ENCODE measurements around the gene ERCC4.

ERCC4 gene

GRCh38 chr16:13913374-13914292 is 6.3 kb upstream of the ERCC4 start:
- Histone ChIP-seq H3K9me3 (ENCODE audit: insufficient read depth, low read length) (no peaks in the 10 kb centered on the region), H3K27me3 (ENCODE audit: low read depth, low read length) (peaks cover 44% of the 10 kb centered on the region), H3K4me3 (ENCODE audit: low read length) (no peak overlapping the region), H3K9ac (ENCODE audit: low read length) (no peak overlapping the region), H3K4me2 (ENCODE audit: low read length) (no peak overlapping the region), H3K27ac (ENCODE audit: low read length) (no peak overlapping the region), H4K20me1 (ENCODE audit: insufficient read depth, low read length) (no peaks in the 10 kb centered on the region), H2AFZ (ENCODE audit: low read depth, low read length) (no peak overlapping the region), H3K79me2 (ENCODE audit: low read length) (no peaks in the 10 kb centered on the region), H3K36me3 (replicated peaks; ENCODE audit: low read depth, low read length) (no peaks in the 10 kb centered on the region), H3K4me1 (ENCODE audit: low read length) (peaks cover 4% of the 10 kb centered on the region)
- TF ChIP-seq CTCF (IDR thresholded peaks at IDR 0.05; ENCODE audit: low read depth, low read length), result no peak
- no peak for TF ChIP-seq EZH2phosphoT487 (IDR thresholded peaks at IDR 0.05; ENCODE audit: low read depth)

DNA sequence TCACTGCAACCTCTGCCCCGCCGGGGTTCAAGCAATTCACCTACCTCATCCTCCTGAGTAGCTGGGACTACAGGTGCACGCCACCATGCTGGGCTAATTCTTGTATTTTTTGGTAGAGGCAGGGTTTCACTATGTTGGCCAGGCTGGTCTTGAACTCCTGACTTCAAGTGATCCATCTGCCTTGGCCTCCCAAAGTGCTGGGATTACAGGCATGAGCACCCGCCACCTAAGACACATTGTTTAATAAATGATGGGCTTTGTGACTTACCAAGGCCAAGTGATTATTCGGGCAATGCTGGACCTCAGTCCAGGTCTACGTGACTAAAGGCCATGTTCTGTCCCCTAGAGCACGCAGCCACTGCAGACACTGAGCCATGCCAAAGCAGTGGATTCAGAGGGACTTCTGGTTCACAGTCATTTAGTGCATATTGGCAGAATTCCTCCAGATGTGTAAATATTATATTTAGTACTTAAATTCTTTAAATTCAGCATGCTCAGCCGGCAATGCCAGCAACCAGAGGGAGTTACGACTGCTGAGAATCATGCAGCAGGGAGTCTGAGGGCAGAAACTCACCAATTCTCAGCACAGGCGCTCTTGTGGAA is 4.8 kb upstream of the ERCC4 start:
- H3K9ac ChIP-seq (ENCODE audit: low read length), result no peak overlapping the region
- no peak overlapping the region for H3K27ac ChIP-seq (ENCODE audit: low read length)
- H3K9me3 ChIP-seq (ENCODE audit: insufficient read depth, low read length), result no peaks in the 10 kb centered on the region
- no peak overlapping the region for H3K4me3 ChIP-seq (ENCODE audit: low read length)
- H3K79me2 ChIP-seq (ENCODE audit: low read length), result no peaks in the 10 kb centered on the region; the same call in 1 of the 2 replicates
- H3K4me1 ChIP-seq (ENCODE audit: low read length), result peaks cover 9% of the 10 kb centered on the region
- no peaks in the 10 kb centered on the region for H3K36me3 ChIP-seq (replicated peaks; ENCODE audit: low read depth, low read length)
- no peak overlapping the region for H2AFZ ChIP-seq (ENCODE audit: low read depth, low read length)
- no peak overlapping the region for H3K4me2 ChIP-seq (ENCODE audit: low read length)
- H4K20me1 ChIP-seq (ENCODE audit: insufficient read depth, low read length), result no peaks in the 10 kb centered on the region
- TF ChIP-seq EZH2phosphoT487 (IDR thresholded peaks at IDR 0.05; ENCODE audit: low read depth) (no peak), CTCF (IDR thresholded peaks at IDR 0.05; ENCODE audit: low read depth, low read length) (no peak)
- peaks cover 33% of the 10 kb centered on the region for H3K27me3 ChIP-seq (ENCODE audit: low read depth, low read length)

DNA sequence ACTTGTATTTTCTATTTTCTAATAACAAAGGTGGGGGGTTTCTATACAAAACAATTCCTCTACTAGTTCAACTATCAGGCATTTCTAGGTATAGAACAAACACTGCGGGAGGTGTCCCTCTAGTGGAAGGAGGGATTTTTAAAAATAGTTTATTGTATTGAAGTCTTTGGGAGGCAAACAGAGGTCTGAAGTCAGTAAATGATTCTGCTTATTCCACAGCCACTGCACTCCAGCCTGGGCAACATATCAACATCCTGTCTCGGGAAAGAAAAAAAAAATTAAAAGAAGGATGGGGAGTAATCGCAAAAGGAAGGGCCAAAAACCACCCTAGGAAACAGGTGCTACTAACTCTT is 648 bp upstream of the ERCC4 start:
- Histone ChIP-seq H3K4me3 (ENCODE audit: low read length) (peak overlapping the region; percentile 94), H3K9me3 (ENCODE audit: insufficient read depth, low read length) (no peaks in the 10 kb centered on the region), H3K27ac (ENCODE audit: low read length) (no peak overlapping the region), H3K4me2 (ENCODE audit: low read length) (peak overlapping the region; percentile 94), H4K20me1 (ENCODE audit: insufficient read depth, low read length) (no peaks in the 10 kb centered on the region), H3K27me3 (ENCODE audit: low read depth, low read length) (peaks cover 17% of the 10 kb centered on the region), H3K4me1 (ENCODE audit: low read length) (peaks cover 21% of the 10 kb centered on the region), H3K79me2 (ENCODE audit: low read length) (peaks cover 10% of the 10 kb centered on the region), H3K36me3 (replicated peaks; ENCODE audit: low read depth, low read length) (peaks cover 4% of the 10 kb centered on the region), H2AFZ (ENCODE audit: low read depth, low read length) (peak overlapping the region; percentile 97), H3K9ac (ENCODE audit: low read length) (peak overlapping the region; percentile 70)
- TF ChIP-seq CTCF (IDR thresholded peaks at IDR 0.05; ENCODE audit: low read depth, low read length) (no peak), EZH2phosphoT487 (IDR thresholded peaks at IDR 0.05; ENCODE audit: low read depth) (no peak)

DNA sequence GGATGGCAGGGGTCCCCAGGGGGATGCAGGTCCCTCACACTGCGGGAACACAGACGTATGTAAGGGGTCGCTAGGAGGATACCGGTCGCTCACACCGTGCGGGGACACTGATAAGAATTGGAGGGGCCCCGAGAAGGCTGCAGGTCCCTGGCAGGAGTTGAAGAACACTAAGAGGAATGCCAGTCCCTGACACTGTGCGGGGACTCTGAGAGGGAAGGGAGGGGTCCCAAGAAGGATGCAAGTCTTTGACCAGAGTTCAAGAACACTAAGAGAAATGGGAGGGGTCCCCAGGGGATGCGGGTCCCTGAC is 510 bp downstream of the ERCC4 start:
- Histone ChIP-seq H3K4me3 (ENCODE audit: low read length) (peak overlapping the region; percentile 94), H4K20me1 (ENCODE audit: insufficient read depth, low read length) (no peaks in the 10 kb centered on the region), H3K9ac (ENCODE audit: low read length) (peak overlapping the region; percentile 85), H3K79me2 (ENCODE audit: low read length) (peaks cover 10% of the 10 kb centered on the region), H3K36me3 (replicated peaks; ENCODE audit: low read depth, low read length) (peaks cover 4% of the 10 kb centered on the region), H3K27ac (ENCODE audit: low read length) (no peak overlapping the region), H3K27me3 (ENCODE audit: low read depth, low read length) (peaks cover 13% of the 10 kb centered on the region), H2AFZ (ENCODE audit: low read depth, low read length) (peak overlapping the region; percentile 92), H3K4me1 (ENCODE audit: low read length) (peaks cover 21% of the 10 kb centered on the region), H3K4me2 (ENCODE audit: low read length) (peak overlapping the region; percentile 98), H3K9me3 (ENCODE audit: insufficient read depth, low read length) (no peaks in the 10 kb centered on the region)
- TF ChIP-seq CTCF (IDR thresholded peaks at IDR 0.05; ENCODE audit: low read depth, low read length) (no peak), EZH2phosphoT487 (IDR thresholded peaks at IDR 0.05; ENCODE audit: low read depth) (no peak)

All from OCI-LY3 (cell line).